GM21390 (cell line): Measurements from ENCODE around the gene PNO1.

Experiments used
- ATAC-seq: cut with Tn5 transposase; IDR thresholded peaks from one replicate; pipeline ENCODE4 v1.9.1; 2021; ENCODE audit not compliant: unreplicated experiment

PNO1 gene

GRCh38 chr2:68193144-68193543 lies 35.5 kb downstream of the PNO1 start:
- no peak for ATAC-seq

GRCh38 chr2:68193787-68194372 lies 36.2 kb downstream of the PNO1 start:
- no peak for ATAC-seq

- ATAC-seq = no peak
These were observed 37.4 kb downstream of the PNO1 start for GRCh38 chr2:68195096-68195495.

GRCh38 chr2:68196120-68196716 lies 38.5 kb downstream of the PNO1 start:
- no peak for ATAC-seq

GRCh38 chr2:68200157-68200787 lies 42.6 kb downstream of the PNO1 start:
- no peak for ATAC-seq

GRCh38 chr2:68203587-68203986 lies 45.9 kb downstream of the PNO1 start:
- ATAC-seq = peak; percentile 93

- no peak for ATAC-seq
These were observed 49.1 kb downstream of the PNO1 start for GRCh38 chr2:68206793-68207192.

- ATAC-seq = peak; percentile 74
These were observed 56.7 kb downstream of the PNO1 start for GRCh38 chr2:68214381-68214780.

GRCh38 chr2:68216454-68217310 lies 59.0 kb downstream of the PNO1 start:
- ATAC-seq = no peak

GRCh38 chr2:68217729-68218128 lies 60.0 kb downstream of the PNO1 start:
- no peak for ATAC-seq

- no peak for ATAC-seq
These were observed 60.7 kb downstream of the PNO1 start for GRCh38 chr2:68218343-68218901.

GRCh38 chr2:68222287-68222686 lies 64.6 kb downstream of the PNO1 start:
- ATAC-seq = no peak

- ATAC-seq = no peak
These were observed 65.7 kb downstream of the PNO1 start for GRCh38 chr2:68223419-68223818.

GRCh38 chr2:68225119-68225632 lies 67.5 kb downstream of the PNO1 start:
- peak; percentile 72 for ATAC-seq
